ENCODE results near the gene LRMDA.

GRCh38 chr10:75737580-75737949 is 306.1 kb downstream of the LRMDA start:
- no peak for TF ChIP-seq ZNF416 (tag by site-specific recombination; IDR thresholded peaks at IDR 0.05)
- TF ChIP-seq CTCF (tag by site-specific recombination; IDR thresholded peaks at IDR 0.05): no peak
- no peak for TF ChIP-seq ZFHX2 (tag by site-specific recombination; conservative IDR thresholded peaks at IDR 0.05)
- TF ChIP-seq REST (tag by site-specific recombination; IDR thresholded peaks at IDR 0.05): no peak
- TF ChIP-seq ZNF112 (tag by site-specific recombination; IDR thresholded peaks at IDR 0.05): no peak
- no peak for TF ChIP-seq ZBTB49 (tag by site-specific recombination; IDR thresholded peaks at IDR 0.05; ENCODE audit: low read depth)
- TF ChIP-seq SETDB1 (IDR thresholded peaks at IDR 0.05; ENCODE audit: insufficient read length, low read length): no peak
- no peak for TF ChIP-seq ZSCAN18 (tag by site-specific recombination; IDR thresholded peaks at IDR 0.05)
- no peak for TF ChIP-seq ZNF548 (tag by site-specific recombination; IDR thresholded peaks at IDR 0.05)
- TF ChIP-seq ZNF792 (tag by site-specific recombination; IDR thresholded peaks at IDR 0.05): no peak
- TF ChIP-seq ZNF302 (tag by site-specific recombination; IDR thresholded peaks at IDR 0.05; ENCODE audit: low read depth): no peak
